Erythroblast (primary cell): Measurements from ENCODE around the gene GCSAM.

Experiments
- GATA1 ChIP-seq: IDR thresholded peaks from 2 replicates; pipeline ENCODE4 v1.6.1; 2011; ENCODE audit warnings: low read depth, mild to moderate bottlenecking, control low read depth, low read length, moderate library complexity
- POLR2A ChIP-seq: IDR thresholded peaks from 2 replicates; pipeline ENCODE4 v1.6.1; 2011; ENCODE audit warnings: mild to moderate bottlenecking, low read length

- no peak for TF ChIP-seq POLR2A
- TF ChIP-seq GATA1 = no peak
Observed at GRCh38 chr3:112175646-112176045, 42.6 kb upstream of the GCSAM start.
